MM.1S (cell line): ENCODE data around the gene CBX2.

ENCODE experiments used
- DNase-seq: peaks from one replicate; pipeline ENCODE4 v3.0.0-alpha.2; 2015
- H2AFZ ChIP-seq: fragments of 300-600 bp; sonication (generic); 2 replicates; pipeline ENCODE4 v1.6.0; 2016; ENCODE audit warnings: antibody characterized with exemption, low read length
- H3F3A ChIP-seq: fragments of 300-600 bp; sonication (generic); 2 replicates; pipeline ENCODE4 v1.6.1; 2016; ENCODE audit warnings: mild to moderate bottlenecking, antibody characterized with exemption, low read length, moderate library complexity, mixed read lengths; ENCODE audit not compliant: insufficient read depth
- H3K27ac ChIP-seq: fragments of 300-600 bp; sonication (generic); 2 replicates; pipeline ENCODE4 v1.5.1; 2016; ENCODE audit warnings: mild to moderate bottlenecking, low read length
- H3K27me3 ChIP-seq: fragments of 300-600 bp; sonication (generic); replicated peaks from 2 replicates; pipeline ENCODE4 v1.6.0; 2016; ENCODE audit warnings: low read length; ENCODE audit not compliant: insufficient read depth
- H3K36me3 ChIP-seq: fragments of 300-600 bp; sonication (generic); replicated peaks from 2 replicates; pipeline ENCODE4 v1.6.1; 2016; ENCODE audit warnings: mild to moderate bottlenecking, low read length, mixed read lengths; ENCODE audit not compliant: insufficient read depth
- H3K4me1 ChIP-seq: fragments of 300-600 bp; sonication (generic); 2 replicates; pipeline ENCODE4 v1.6.1; 2016; ENCODE audit warnings: low read length, mixed read lengths
- H3K4me2 ChIP-seq: fragments of 300-600 bp; sonication (generic); 2 replicates; pipeline ENCODE4 v1.6.0; 2016; ENCODE audit warnings: low read depth, low read length
- H3K4me3 ChIP-seq: fragments of 300-600 bp; sonication (generic); 2 replicates; pipeline ENCODE4 v1.5.1; 2016; ENCODE audit warnings: low read length, mixed read lengths
- H3K79me2 ChIP-seq: fragments of 300-600 bp; sonication (generic); 2 replicates; pipeline ENCODE4 v1.6.1; 2016; ENCODE audit warnings: mixed run types, low read length, mixed read lengths
- H3K9ac ChIP-seq: fragments of 300-600 bp; sonication (generic); 2 replicates; pipeline ENCODE4 v1.6.1; 2016; ENCODE audit warnings: low read length, mixed read lengths
- H3K9me2 ChIP-seq: fragments of 300-600 bp; sonication (generic); replicated peaks from 2 replicates; pipeline ENCODE4 v1.6.1; 2016; ENCODE audit warnings: mild to moderate bottlenecking, low read length, mixed read lengths; ENCODE audit not compliant: insufficient read depth
- H3K9me3 ChIP-seq: fragments of 300-600 bp; sonication (generic); replicated peaks from 2 replicates; pipeline ENCODE4 v1.6.1; 2016; ENCODE audit warnings: mild to moderate bottlenecking, low read length, mixed read lengths; ENCODE audit not compliant: insufficient read depth
- H4K20me1 ChIP-seq: fragments of 300-600 bp; sonication (generic); 2 replicates; pipeline ENCODE4 v1.6.1; 2016; ENCODE audit warnings: mild to moderate bottlenecking, low read length, moderate library complexity, mixed read lengths; ENCODE audit not compliant: insufficient read depth
- EZH2 ChIP-seq: fragments of 300-600 bp; sonication (generic); optimal IDR thresholded peaks from 2 replicates; pipeline ENCODE3; 2017; ENCODE audit warnings: low read depth, mild to moderate bottlenecking, antibody characterized with exemption, low read length, mixed read lengths
- EZH2phosphoT487 ChIP-seq: fragments of 300-600 bp; sonication (generic); IDR thresholded peaks from 2 replicates; pipeline ENCODE4 v1.6.1; 2018; ENCODE audit warnings: antibody characterized with exemption, low read length
- TF ChIP-seq, protein P1 (sequence below): fragments of 300-600 bp; sonication (generic); IDR thresholded peaks from 2 replicates; pipeline ENCODE4 v1.5.1; 2016; ENCODE audit warnings: antibody characterized with exemption, low read length, mixed read lengths

CBX2 gene

DNA sequence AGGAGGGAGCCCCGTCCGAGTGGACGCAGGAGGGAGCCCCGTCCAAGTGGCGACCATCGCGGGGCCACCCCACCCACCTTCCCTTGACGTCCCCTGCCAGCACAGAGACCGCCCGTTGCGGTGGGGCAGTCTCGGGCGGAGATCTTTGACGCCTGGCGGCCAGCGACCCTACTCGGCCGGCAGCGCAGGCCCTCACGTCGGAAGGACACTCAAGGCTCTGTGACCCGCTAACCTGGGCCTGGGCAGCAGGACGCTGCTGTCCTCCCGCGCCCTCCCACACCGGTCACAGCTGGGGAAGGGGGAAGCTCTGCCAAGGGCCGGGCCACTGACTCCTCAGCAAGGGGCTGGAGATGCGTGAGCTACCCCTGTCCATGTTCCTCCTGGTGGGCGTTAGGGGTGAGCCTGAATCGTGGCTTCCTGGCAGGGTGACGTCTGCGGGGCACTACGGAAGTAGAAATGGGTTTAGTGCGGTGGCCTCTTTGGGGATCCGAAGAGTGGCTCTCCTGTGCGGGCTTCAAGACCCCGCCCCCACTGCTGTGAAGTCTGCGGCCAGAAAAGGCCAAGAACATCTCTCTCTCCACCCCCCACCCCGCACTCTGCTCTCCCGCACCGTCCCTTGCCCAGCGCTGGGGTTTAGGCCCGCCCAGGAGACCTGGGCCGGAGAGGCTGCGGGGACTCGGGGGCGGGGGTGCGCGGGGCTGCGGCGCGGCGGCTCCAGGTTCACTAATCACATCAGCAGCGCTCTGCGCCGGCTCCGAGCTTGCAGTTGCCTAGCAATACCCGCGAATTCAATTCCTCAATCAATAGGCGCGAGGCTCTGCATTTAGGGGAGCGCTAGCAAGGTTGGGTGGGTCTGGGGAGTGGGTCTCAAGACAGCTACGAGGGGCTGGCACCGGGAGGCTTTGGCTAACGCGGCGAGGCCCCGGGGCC is 13.1 kb downstream of the CBX2 start:
- Histone ChIP-seq H3K27me3 (peaks cover 64% of the 10 kb centered on the region), H3K9me3 (no peaks in the 10 kb centered on the region), H3K36me3 (no peaks in the 10 kb centered on the region), H3K4me1 (peaks cover 4% of the 10 kb centered on the region), H3F3A (no peaks in the 10 kb centered on the region), H3K4me3 (no peak overlapping the region), H2AFZ (no peak overlapping the region), H3K9ac (no peak overlapping the region), H3K4me2 (no peak overlapping the region), H3K9me2 (no peaks in the 10 kb centered on the region), H3K27ac (no peak overlapping the region), H3K79me2 (no peaks in the 10 kb centered on the region), H4K20me1 (no peaks in the 10 kb centered on the region)
- no peak for DNase-seq
- TF ChIP-seq, protein P1, sequence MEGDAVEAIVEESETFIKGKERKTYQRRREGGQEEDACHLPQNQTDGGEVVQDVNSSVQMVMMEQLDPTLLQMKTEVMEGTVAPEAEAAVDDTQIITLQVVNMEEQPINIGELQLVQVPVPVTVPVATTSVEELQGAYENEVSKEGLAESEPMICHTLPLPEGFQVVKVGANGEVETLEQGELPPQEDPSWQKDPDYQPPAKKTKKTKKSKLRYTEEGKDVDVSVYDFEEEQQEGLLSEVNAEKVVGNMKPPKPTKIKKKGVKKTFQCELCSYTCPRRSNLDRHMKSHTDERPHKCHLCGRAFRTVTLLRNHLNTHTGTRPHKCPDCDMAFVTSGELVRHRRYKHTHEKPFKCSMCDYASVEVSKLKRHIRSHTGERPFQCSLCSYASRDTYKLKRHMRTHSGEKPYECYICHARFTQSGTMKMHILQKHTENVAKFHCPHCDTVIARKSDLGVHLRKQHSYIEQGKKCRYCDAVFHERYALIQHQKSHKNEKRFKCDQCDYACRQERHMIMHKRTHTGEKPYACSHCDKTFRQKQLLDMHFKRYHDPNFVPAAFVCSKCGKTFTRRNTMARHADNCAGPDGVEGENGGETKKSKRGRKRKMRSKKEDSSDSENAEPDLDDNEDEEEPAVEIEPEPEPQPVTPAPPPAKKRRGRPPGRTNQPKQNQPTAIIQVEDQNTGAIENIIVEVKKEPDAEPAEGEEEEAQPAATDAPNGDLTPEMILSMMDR = no peak

DNA sequence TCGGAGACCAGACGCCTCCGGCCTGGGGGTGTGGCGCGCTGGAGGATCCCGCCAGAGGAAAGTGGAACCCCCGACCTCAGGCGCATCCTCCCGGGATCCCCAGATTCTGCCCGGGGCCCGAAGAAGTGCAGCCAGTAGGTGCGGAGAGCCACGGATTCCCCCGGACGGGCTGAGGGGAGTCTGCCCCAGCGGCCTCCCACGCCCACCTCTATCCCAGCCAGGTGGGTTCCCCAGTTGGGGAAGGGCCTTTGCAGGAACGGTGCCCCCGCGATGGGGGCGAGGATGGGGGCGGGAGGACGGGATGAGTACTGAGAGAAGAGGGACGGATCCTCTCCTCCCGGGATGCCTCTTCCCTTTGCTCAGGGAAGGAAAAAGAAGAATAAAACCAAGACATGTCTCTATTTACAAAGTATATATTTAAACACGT is 13.8 kb downstream of the CBX2 start:
- no peak overlapping the region for H3K4me3 ChIP-seq
- H3K27ac ChIP-seq = no peak overlapping the region
- no peak for DNase-seq
- H3K9me2 ChIP-seq = no peaks in the 10 kb centered on the region
- no peaks in the 10 kb centered on the region for H3F3A ChIP-seq
- H3K27me3 ChIP-seq = peaks cover 57% of the 10 kb centered on the region
- H3K36me3 ChIP-seq = no peaks in the 10 kb centered on the region
- no peaks in the 10 kb centered on the region for H4K20me1 ChIP-seq
- H3K4me1 ChIP-seq = peaks cover 6% of the 10 kb centered on the region
- H3K9me3 ChIP-seq = no peaks in the 10 kb centered on the region
- no peak overlapping the region for H3K9ac ChIP-seq
- H2AFZ ChIP-seq = no peak overlapping the region
- H3K4me2 ChIP-seq = no peak overlapping the region
- H3K79me2 ChIP-seq = no peaks in the 10 kb centered on the region
- TF ChIP-seq EZH2phosphoT487 (no peak; the same call in 1 of the 2 replicates), EZH2 (no peak)
- TF ChIP-seq, protein P1 = no peak

DNA sequence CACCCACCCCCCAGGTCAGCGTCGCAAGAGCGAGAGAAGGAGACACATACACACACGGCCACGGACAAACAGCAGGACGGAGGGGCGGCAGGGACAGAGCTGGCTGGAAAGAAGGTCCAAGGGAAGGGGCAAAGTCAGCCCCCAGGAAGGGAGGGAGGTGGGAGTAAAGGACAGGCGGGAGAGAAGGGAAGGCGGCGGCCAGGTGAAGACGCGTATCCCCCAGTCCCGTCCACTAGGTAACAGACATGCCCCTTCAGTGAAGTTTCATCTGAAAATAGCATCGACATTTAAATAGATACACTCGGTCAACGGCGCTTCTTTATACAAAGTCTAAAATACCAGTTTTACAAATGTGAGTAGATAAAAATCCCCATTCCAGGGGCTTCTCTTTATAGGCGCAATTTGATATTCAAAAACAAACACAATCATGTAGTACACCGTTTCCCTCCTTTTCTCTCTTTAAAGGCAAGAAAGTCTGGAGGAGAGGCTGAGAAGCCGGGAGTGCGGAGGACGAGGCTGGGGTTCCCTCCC is 14.5 kb downstream of the CBX2 start:
- Histone ChIP-seq H4K20me1 (no peaks in the 10 kb centered on the region), H3K9me3 (no peaks in the 10 kb centered on the region), H2AFZ (no peak overlapping the region), H3K4me1 (peaks cover 6% of the 10 kb centered on the region), H3K79me2 (no peaks in the 10 kb centered on the region), H3K4me3 (no peak overlapping the region), H3K36me3 (no peaks in the 10 kb centered on the region), H3K9me2 (no peaks in the 10 kb centered on the region), H3F3A (no peaks in the 10 kb centered on the region), H3K4me2 (no peak overlapping the region), H3K9ac (no peak overlapping the region), H3K27me3 (peaks cover 51% of the 10 kb centered on the region), H3K27ac (no peak overlapping the region)
- TF ChIP-seq, protein P1 = no peak
- TF ChIP-seq EZH2phosphoT487 = no peak
- no peak for TF ChIP-seq EZH2
- no peak for DNase-seq
